Esophagus mucosa (tissue), 1 donor: Measurements from ENCODE around the gene RTKN. TPM values are rescaled to one million over a fixed set of nuclear protein-coding genes. Genes with fewer than 3 reads are reported as not detected.
"Not testable (repeated sequence)": the region's sequence is repeated elsewhere in the genome, so short reads cannot be mapped to it uniquely, and the experiment has no call there.

Experiments used
- ATAC-seq: fragments of 200-7000 bp; cut with Tn5 transposase; one replicate; pipeline ENCODE4 v1.9.1; 2020
- total RNA-seq: library from RNA; stranded (reverse); gene quantifications from one replicate; pipeline ENCODE4 v1.2.4, GENCODE V29; 2023
- donor health status: DM: yes; HTN: yes; CAD: no.

The RTKN gene
- total RNA-seq, 1 donor from 2014 or later = 18.3 TPM

GRCh38 chr2:74436848-74437695 lies 4.7 kb downstream of the RTKN start:
- no peak for ATAC-seq

DNA sequence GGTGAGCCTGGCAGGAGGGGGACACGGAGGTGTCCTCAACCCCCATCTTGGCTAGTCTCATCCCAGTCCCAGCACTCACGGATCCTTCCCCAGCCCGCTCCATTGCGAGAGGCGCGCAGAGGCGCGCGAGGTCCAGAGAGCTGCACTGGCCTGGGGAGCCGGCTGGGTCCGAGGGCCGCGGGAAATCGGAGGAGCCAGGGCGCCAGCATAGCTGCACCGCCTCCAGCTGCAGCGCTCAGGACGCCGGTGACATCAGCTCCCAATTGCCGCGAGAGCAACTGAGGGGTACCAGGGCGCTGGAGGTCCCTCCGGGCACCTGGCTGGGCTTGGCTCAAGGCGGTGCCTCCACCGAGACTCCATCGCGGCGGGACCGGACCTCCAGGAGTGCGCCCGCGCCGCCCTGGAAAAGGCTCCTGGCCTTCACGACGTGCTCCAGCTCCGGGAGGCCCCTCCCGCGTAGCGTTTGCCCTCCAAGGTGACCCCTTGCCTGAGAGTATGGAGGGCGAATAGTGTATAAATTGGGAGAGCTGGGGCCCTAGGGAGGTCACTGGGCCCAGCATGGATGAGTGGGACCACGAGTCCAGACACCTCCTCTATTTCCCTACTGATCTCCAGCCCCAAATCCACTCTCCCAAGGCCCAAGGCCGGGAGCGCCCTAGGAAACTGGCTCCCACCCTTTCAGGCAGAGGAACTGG lies 5.5 kb downstream of the RTKN start:
- ATAC-seq = no peak

- no peak for ATAC-seq
Measured at GRCh38 chr2:74430502-74430901, 11.2 kb downstream of the RTKN start.

DNA sequence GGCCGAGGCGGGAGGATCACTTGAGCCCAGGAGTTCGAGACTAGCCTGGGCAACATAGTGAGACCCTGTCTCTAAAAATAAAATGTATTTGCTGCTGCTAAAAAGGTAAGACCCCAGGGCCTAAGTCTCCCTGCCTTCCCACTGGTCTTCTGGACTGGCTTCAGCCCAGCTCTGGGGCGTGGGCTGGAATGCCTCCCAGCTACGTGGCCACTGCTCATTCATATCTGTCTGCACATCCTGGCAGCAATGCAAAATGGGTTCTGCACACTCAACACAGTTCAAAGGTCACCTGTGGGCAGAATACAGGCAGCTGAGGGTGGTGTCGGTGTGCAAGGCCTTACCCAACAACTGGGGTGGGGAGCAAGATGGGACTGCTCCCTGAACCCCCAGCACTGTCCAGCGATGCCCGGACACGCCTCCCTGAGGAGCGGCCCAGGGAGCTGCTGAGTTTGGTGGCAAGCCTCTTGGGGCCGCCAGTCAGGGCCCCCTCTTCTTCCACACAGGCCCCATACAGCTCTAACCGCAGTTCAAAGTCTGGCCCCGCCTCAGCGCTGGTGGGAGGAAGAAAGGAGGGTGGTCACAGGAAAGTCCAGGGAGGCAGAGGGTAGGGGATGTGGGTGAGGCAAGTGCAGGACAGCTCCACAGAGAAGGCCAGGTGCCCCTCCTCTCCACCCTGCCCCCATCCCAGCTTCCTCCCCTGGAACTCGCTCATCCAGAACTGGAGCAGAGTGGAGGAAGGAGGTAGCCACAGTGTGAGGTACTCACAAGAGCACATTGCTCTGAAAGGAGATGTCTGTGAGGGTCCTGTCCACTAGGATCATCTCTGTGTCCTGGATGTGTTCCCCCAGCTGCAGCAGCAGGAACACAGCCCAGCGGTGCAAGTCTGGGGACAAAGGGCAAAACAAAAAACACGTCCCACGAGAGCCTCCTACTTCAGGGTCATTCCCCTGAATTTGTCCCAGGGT lies 12.0 kb downstream of the RTKN start:
- ATAC-seq = no peak

- no peak for ATAC-seq
Measured at GRCh38 chr2:74428675-74429074, 13.1 kb downstream of the RTKN start.

DNA sequence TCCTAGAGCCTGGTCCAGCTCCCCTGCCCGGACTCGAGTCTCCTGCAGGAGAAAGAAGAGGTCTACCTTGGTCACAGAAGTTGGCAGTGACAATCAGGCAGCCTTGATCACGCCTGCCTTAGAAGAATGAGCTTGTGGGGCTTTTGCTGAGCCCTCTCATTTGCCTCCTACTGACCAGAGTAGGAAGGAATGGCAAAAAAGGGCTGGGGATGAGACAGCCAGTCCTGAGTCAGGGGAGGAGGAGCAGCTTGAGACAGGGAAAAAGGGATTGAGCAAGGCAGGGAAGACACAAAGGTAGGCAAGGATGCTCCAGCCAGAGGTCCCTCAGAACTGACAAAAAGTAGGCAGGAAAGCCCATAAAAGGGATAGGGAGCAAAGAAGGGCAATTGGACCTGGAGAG lies 14.2 kb downstream of the RTKN start:
- no peak for ATAC-seq

DNA sequence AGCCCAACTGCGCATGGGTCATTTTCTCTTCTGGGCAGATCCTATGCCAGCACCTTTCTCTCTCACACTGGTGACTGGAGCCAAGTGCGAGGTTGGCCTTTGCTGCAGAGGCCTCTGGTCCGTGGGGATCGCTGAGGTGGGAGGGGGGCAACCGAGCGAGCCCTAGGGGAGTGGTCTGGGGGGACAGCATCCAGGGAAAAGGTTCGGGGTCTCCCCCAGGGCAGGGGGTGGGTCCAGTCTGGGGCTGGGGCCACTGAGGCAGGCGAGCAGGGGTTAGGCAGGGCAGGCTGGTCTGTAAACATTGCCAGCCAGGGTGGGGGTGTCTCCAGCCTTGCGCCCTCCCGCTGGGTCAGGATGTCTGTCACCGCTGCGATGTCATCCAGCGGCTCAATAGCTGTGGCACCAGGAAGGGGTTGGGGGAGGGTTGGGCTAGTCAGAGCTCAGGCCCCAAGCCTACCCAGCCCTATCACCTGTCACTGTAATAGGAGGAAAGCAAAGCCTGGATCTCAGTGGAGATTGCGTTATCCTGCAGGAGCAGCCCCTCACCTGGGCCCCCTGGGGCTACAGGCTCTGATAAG lies 15.5 kb downstream of the RTKN start:
- ATAC-seq = no peak

- peak; percentile 74 for ATAC-seq
Measured at GRCh38 chr2:74425523-74425922, 16.2 kb downstream of the RTKN start.

DNA sequence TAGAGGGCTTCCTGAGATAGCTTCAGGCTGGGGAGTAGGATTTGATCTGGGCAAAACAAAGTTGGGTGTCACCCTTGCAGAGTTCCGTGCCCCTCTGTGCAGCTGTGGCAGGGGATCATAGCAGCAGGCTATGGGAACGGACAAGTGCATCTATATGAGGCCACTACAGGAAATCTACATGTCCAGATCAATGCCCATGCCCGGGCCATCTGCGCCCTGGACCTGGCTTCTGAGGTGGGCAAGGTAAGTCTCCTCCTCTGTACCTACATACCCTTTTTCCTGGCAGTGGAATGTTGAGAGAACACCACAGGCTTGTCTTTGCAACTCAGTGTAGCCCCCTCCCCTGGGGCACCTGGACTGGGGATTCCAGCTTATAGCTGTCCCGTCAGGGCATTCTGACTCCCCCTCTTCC lies 16.7 kb downstream of the RTKN start:
- no peak for ATAC-seq

DNA sequence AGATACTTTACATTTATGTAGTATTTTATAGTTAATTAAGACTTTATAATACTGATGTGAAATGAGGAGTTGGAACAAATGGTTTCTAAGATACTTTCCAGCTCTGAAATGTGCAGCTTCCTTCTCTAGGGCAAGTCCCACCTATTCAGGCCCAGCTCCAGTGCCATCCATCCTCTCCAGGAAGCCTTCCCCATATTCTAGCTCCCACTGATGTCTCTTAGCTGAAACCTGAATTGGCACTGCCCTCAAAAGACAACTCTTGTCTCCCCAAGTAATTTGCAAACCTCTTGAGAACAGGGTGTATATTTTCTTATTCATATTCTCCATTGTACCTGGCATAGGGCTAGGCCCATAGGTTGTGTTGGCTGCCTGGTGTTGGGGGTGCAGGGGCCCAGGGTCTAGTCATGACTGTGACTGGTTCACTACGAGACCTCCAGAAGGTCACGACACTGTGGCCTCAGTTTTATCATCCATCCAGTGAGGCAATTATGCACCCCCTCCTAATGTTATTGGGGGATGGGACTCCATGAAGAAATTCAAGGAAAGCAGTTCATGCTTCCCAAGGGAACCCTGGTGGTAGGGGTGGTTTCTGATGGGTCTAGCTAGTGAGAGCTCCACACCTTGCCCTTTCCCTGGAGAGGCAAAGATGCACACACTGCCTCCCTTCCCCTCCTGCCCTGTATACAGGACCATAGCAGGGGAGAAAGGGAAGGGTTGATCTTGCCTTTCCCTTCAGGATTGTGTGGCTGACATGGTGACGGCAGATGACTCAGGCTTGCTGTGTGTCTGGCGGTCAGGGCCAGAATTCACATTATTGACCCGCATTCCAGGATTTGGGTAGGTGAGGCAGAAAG lies 17.4 kb downstream of the RTKN start:
- no peak for ATAC-seq

GRCh38 chr2:74423231-74424095 lies 18.3 kb downstream of the RTKN start:
- ATAC-seq = no peak

GRCh38 chr2:74421221-74421870 lies 20.4 kb downstream of the RTKN start, which contains the start of the genes C2orf81 and WDR54:
TSS of gene C2orf81 (minus strand) at chr2:74421619. CDS start at chr2:74421560, 59 bp downstream.
TSS of gene WDR54 (plus strand) at chr2:74421730. CDS start at chr2:74422154, 424 bp downstream.
- ATAC-seq = peak; percentile 80

GRCh38 chr2:74420443-74421103 lies 21.2 kb downstream of the RTKN start:
- ATAC-seq = not testable (repeated sequence)

- ATAC-seq = no peak
Measured at GRCh38 chr2:74420006-74420405, 21.7 kb downstream of the RTKN start.

GRCh38 chr2:74419345-74419744 lies 22.4 kb downstream of the RTKN start:
- no peak for ATAC-seq

DNA sequence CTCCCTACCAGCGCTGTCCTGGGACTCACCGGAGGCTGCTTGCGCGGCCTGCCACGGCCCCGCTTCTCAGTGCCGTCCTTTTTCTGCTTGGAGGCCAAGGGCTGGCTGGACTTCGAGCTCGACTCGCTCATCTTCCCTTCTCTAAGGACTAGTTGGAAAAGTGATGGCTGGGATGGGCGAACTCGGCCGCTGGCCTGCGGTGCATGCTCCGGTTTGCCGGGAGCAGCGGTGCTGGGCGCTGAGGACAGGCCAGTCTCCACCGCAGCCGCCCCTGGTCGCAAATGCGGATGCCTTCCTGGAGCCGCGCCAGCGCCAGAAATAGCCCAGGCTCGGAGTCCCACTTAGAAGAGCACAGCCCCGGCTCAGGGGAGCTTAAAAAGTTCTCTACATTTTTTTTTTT lies 23.4 kb downstream of the RTKN start:
- no peak for ATAC-seq

GRCh38 chr2:74417763-74418162 lies 24.0 kb downstream of the RTKN start:
- ATAC-seq = no peak

DNA sequence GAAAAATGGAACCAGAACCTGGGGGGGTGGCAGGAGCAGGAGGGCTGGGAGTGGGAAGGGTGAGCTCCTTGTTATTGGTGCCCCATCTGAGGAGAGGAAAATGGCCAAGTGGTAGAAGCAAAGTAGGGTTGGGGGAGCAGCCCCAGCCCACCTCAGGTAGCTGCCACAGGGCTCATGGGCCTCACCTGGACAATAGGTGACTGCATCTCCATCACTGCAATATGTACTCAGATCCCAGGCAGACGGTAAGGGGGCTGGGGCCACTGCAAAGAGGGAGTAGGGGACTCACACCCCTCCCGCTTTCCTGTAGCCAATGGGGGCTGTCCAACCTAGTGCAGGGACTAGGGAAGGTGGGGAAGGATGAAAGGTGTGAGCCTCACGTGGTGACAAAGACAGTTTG lies 24.5 kb downstream of the RTKN start:
- no peak for ATAC-seq

DNA sequence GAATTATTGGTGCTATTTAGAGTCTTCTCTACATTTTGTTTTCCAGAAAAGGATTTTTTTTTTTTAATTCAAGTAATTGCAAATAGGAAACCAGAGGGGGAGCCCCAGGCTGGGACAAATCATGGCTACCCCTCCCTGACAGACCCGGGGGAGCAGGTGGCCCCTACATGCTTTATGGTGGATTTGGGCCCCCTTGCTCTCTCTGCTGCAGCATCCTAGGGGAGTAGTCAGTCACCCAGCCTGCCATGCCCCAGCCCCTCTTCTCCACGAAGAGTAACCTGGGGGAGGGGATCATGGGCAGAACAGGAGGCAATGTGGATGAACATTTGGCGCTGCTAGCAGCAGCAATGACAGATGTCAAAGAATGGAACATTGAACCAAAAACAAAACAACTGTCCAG lies 25.0 kb downstream of the RTKN start:
- no peak for ATAC-seq
